CD14-positive monocyte (primary cell): ENCODE measurements around the gene SELENOO. TPM values are rescaled to one million over a fixed set of nuclear protein-coding genes. Genes with fewer than 3 reads are reported as not detected.
"Not testable (repeated sequence)": the region's sequence is repeated elsewhere in the genome, so short reads cannot be mapped to it uniquely, and the experiment has no call there.

Experiments
- DNase-seq, 3 donors: peaks; one replicate each; pipeline ENCODE4 v3.0.0-alpha.2; 2011 to 2022
- H2AFZ ChIP-seq: 2 replicates; pipeline ENCODE4 v1.6.0; 2012; ENCODE audit warnings: mild to moderate bottlenecking, low read depth, low read length, inconsistent platforms; ENCODE audit not compliant: insufficient read depth, poor library complexity, severe bottlenecking
- H3K27ac ChIP-seq, 2 donors: 1 replicate in 1 of 2; 2 replicates in 1 of 2; pipeline ENCODE4 v1.5.1; 2012 to 2013; ENCODE audit warnings: low read length in 2 of 2, control low read depth in 1 of 2, inconsistent platforms in 1 of 2, low read depth in 1 of 2, mild to moderate bottlenecking in 1 of 2
- H3K27me3 ChIP-seq, 2 donors: one replicate each; pipeline versions ENCODE4 v1.6.0 to v1.6.1; 2011 to 2013; ENCODE audit warnings: low read length in 2 of 2; ENCODE audit not compliant: control insufficient read depth in 2 of 2, insufficient read depth in 2 of 2
- H3K36me3 ChIP-seq, 2 donors: replicated peaks in 1 of 2; 1 replicate in 1 of 2; 2 replicates in 1 of 2; pipeline versions ENCODE4 v1.5.1 to v1.6.1; 2012 to 2013; ENCODE audit warnings: low read length in 2 of 2, control low read depth in 1 of 2, inconsistent platforms in 1 of 2, mild to moderate bottlenecking in 1 of 2; ENCODE audit not compliant: insufficient read depth in 2 of 2, control insufficient read depth in 1 of 2
- H3K4me1 ChIP-seq, 2 donors: 1 replicate in 1 of 2; 2 replicates in 1 of 2; pipeline versions ENCODE4 v1.5.1 to v1.6.1; 2012 to 2013; ENCODE audit warnings: low read length in 2 of 2, control low read depth in 1 of 2, inconsistent platforms in 1 of 2, mild to moderate bottlenecking in 1 of 2, moderate library complexity in 1 of 2; ENCODE audit not compliant: insufficient read depth in 2 of 2, control insufficient read depth in 1 of 2
- H3K4me2 ChIP-seq: replicated peaks from 2 replicates; pipeline ENCODE3; 2012; ENCODE audit warnings: low read length, moderate library complexity, mild to moderate bottlenecking; ENCODE audit not compliant: poor library complexity, severe bottlenecking; ENCODE audit errors: extremely low read depth
- H3K4me3 ChIP-seq, 3 experiments: fragments of 200-600 bp in 1 of 3; sonication (generic) in 1 of 3; replicated peaks in 1 of 3; 1 replicate in 2 of 3; 2 replicates in 1 of 3; pipeline ENCODE4 v1.5.1; 2011 to 2013; ENCODE audit warnings: low read length in 3 of 3, mild to moderate bottlenecking in 3 of 3, control low read depth in 2 of 3, low read depth in 2 of 3, inconsistent platforms in 1 of 3, moderate library complexity in 1 of 3
- H3K79me2 ChIP-seq: 2 replicates; pipeline ENCODE4 v1.6.0; 2012; ENCODE audit warnings: mild to moderate bottlenecking, control low read depth, inconsistent platforms, low read length, moderate library complexity; ENCODE audit not compliant: insufficient read depth
- H3K9ac ChIP-seq: 2 replicates; pipeline ENCODE4 v1.6.0; 2017; ENCODE audit warnings: low read length, mild to moderate bottlenecking; ENCODE audit not compliant: insufficient read depth, poor library complexity, severe bottlenecking
- H3K9me3 ChIP-seq, 2 donors: replicated peaks in 1 of 2; 1 replicate in 1 of 2; 2 replicates in 1 of 2; pipeline versions ENCODE4 v1.5.1 to v1.6.1; 2012 to 2013; ENCODE audit warnings: low read length in 2 of 2, control low read depth in 1 of 2; ENCODE audit not compliant: control insufficient read depth in 1 of 2, insufficient read depth in 1 of 2
- H4K20me1 ChIP-seq: 2 replicates; pipeline ENCODE4 v1.6.0; 2012; ENCODE audit warnings: mild to moderate bottlenecking, low read length, control low read depth, moderate library complexity; ENCODE audit not compliant: insufficient read depth
- H3K27ac Mint-ChIP-seq, 7 donors: one replicate each; pipeline ENCODE4 v1.8.0; 2020; ENCODE audit warnings: mild to moderate bottlenecking in 7 of 7, mixed read lengths in 7 of 7, moderate library complexity in 6 of 7, inconsistent platforms in 2 of 7
- H3K27me3 Mint-ChIP-seq, 3 donors: one replicate each; pipeline ENCODE4 v1.8.0; 2021 to 2022; ENCODE audit warnings: low read depth in 3 of 3, mild to moderate bottlenecking in 3 of 3, mixed read lengths in 3 of 3, moderate library complexity in 3 of 3, inconsistent platforms in 1 of 3
- H3K36me3 Mint-ChIP-seq, 2 donors: one replicate each; pipeline ENCODE4 v1.8.0; 2020; ENCODE audit warnings: mixed read lengths in 2 of 2, inconsistent platforms in 1 of 2, mild to moderate bottlenecking in 1 of 2
- H3K4me1 Mint-ChIP-seq: one replicate; pipeline ENCODE4 v1.8.0; 2020; ENCODE audit warnings: mild to moderate bottlenecking, mixed read lengths
- H3K4me3 Mint-ChIP-seq, 2 donors: one replicate each; pipeline ENCODE4 v1.8.0; 2020; ENCODE audit warnings: mild to moderate bottlenecking in 2 of 2, mixed read lengths in 2 of 2, moderate library complexity in 1 of 2
- H3K9me3 Mint-ChIP-seq, 7 donors: one replicate each; pipeline ENCODE4 v1.8.0; 2020 to 2022; ENCODE audit warnings: mixed read lengths in 7 of 7, mild to moderate bottlenecking in 6 of 7, moderate library complexity in 6 of 7, inconsistent platforms in 2 of 7
- CTCF ChIP-seq: fragments of 200-600 bp; IDR thresholded peaks from one replicate; pipeline ENCODE4 v1.8.0; 2022; ENCODE audit warnings: antibody characterized with exemption, mild to moderate bottlenecking
- WGBS: methylation state at CpG from one replicate; pipeline ENCODE4 v1.1.5; 2013; ENCODE audit warnings: missing lambda C conversion rate; ENCODE audit not compliant: insufficient coverage; 5-methylcytosine and 5-hydroxymethylcytosine counted together
- intact Hi-C, 2 donors: fragments of 100-400 bp; cut with micrococcal nuclease; formaldehyde crosslinking; loops; one replicate each; pipeline versions ENCODE4 v1.15.0 to v1.15.1; 2023
- polyA plus RNA-seq, 3 donors: library from polyadenylated mRNA; depleted of rRNA in 1 of 3; unstranded in 2 of 3; stranded (reverse) in 1 of 3; fragments of 300-500 nt in 2 of 3; fragments of >200 nt in 1 of 3; fragmentation: Illumina TruSeq in 2 of 3; gene quantifications; 1 replicate in 2 of 3; 2 replicates in 1 of 3; pipeline ENCODE4 v1.2.3, GENCODE V29; 2012 to 2021

The SELENOO gene
- polyA plus RNA-seq, 3 donors = 2.7 to 76.9 (median 8.7) TPM

DNA sequence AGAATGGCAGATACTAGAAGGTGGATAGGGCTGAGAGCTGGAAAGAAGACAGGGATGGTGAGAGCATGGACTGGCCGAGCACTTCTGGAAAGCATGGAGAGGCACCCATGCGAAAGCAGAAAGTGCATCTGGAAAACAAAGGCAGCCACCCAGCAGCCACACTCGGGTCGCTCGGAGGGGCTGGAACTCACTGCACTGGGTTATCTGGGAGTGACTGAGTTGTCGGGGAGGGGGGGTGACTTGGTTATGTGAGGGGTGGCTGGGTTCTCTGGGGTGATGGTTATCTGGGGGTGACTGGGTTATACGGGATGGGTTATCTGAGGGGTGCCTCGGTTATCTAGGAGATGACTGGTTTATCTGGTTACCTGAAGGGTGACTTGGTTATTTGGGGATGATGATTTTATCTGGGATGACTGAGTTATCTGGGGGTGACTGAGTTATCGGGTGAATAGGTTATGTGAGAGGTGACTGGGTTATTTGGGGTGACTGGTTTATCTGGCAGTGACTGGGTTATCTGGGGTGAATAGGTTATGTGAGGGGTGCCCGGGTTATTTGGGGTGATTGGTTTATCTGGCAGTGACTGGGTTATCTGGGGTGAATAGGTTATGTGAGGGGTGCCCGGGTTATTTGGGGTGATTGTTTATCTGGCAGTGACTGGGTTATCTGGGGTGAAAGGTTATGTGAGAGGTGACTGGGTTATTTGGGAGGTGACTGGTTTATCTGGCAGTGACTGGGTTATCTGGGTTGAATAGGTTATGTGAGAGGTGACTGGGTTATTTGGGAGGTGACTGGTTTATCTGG lies 32.9 kb upstream of the SELENOO start:
- no peak for DNase-seq
- no peaks in the 10 kb centered on the region for H4K20me1 ChIP-seq
- 83% methylated on average over 10 of the region's 11 CpGs for WGBS
- Mint-ChIP-seq H3K27ac (no peak overlapping the region), H3K27me3 (peaks cover 32 to 62% (median 37%) of the 10 kb centered on the region in 3 donors), H3K4me1 (peaks cover 19% of the 10 kb centered on the region), H3K9me3 (peaks cover 0 to 18% (median 4%) of the 10 kb centered on the region in 7 donors), H3K4me3 (peak overlapping the region; percentile 31 to 80), H3K36me3 (peaks cover 4 to 6% of the 10 kb centered on the region in 2 donors)
- peaks cover 4 to 22% of the 10 kb centered on the region in 2 donors for H3K4me1 ChIP-seq
- no peaks in the 10 kb centered on the region for H3K79me2 ChIP-seq
- H2AFZ ChIP-seq = no peak overlapping the region
- intact Hi-C loops = no loop called here
- H3K9ac ChIP-seq = no peak overlapping the region
- no peaks in the 10 kb centered on the region for H3K9me3 ChIP-seq
- H3K27ac ChIP-seq = no peak overlapping the region
- no peak overlapping the region for H3K4me3 ChIP-seq
- no peak overlapping the region for H3K4me2 ChIP-seq
- no peak for TF ChIP-seq CTCF
- peaks cover 8 to 33% of the 10 kb centered on the region in 2 donors for H3K27me3 ChIP-seq
- H3K36me3 ChIP-seq = no peaks in the 10 kb centered on the region

- H2AFZ ChIP-seq, H3K9ac ChIP-seq, H3K4me3 ChIP-seq, H3K4me2 ChIP-seq, H3K9me3 ChIP-seq, H4K20me1 ChIP-seq, H3K36me3 Mint-ChIP-seq, intact Hi-C loops, H3K79me2 ChIP-seq, DNase-seq, H3K36me3 ChIP-seq, H3K27ac ChIP-seq: not testable (repeated sequence)
- Mint-ChIP-seq H3K27me3 (peaks cover 32 to 64% (median 37%) of the 10 kb centered on the region in 3 donors), H3K9me3 (peaks cover 0 to 18% (median 4%) of the 10 kb centered on the region in 7 donors), H3K4me1 (peaks cover 27% of the 10 kb centered on the region), H3K4me3 (peak overlapping the region; percentile 63 to 80), H3K27ac (peak overlapping the region in 1 of 7 donors; percentile 75)
- Histone ChIP-seq H3K4me1 (peaks cover 11 to 30% of the 10 kb centered on the region in 2 donors), H3K27me3 (peaks cover 8 to 33% of the 10 kb centered on the region in 2 donors)
- 87% methylated on average over 3 of the region's 5 CpGs for WGBS
Measured at GRCh38 chr22:50168490-50169180, 32.2 kb upstream of the SELENOO start.
